Ovary (tissue), 9 donors: ENCODE data around the gene LRRC43. TPM values are rescaled to one million over a fixed set of nuclear protein-coding genes. Genes with fewer than 3 reads are reported as not detected.
A peak's percentile ranks its signal among the peaks of the same experiment; 100 is the strongest.
"Not testable (repeated sequence)": the region's sequence is repeated elsewhere in the genome, so short reads cannot be mapped to it uniquely, and the experiment has no call there.

Experiments used
- DNase-seq, 5 donors: peaks; one replicate each; pipeline ENCODE4 v3.0.0-alpha.2; 2019 to 2020
- H3K27ac ChIP-seq, 2 donors: fragments of 200-600 bp; one replicate each; pipeline versions ENCODE4 v1.5.1 to v1.8.0; 2019 to 2022
- H3K27me3 ChIP-seq: fragments of 200-600 bp; one replicate; pipeline ENCODE4 v1.8.0; 2022
- H3K36me3 ChIP-seq: fragments of 200-600 bp; sonication (generic); one replicate; pipeline ENCODE4 v1.5.1; 2019
- H3K4me1 ChIP-seq: one replicate; pipeline ENCODE4 v1.8.1; 2013; ENCODE audit warnings: mild to moderate bottlenecking, moderate library complexity; ENCODE audit not compliant: insufficient read depth
- H3K4me3 ChIP-seq: fragments of 200-600 bp; sonication (generic); one replicate; pipeline ENCODE4 v1.5.1; 2017
- H3K9me3 ChIP-seq, 2 donors: fragments of 200-600 bp in 1 of 2; sonication (generic) in 1 of 2; one replicate each; pipeline versions ENCODE4 v1.5.1 to v1.8.1; 2013 to 2019; ENCODE audit warnings: mild to moderate bottlenecking in 1 of 2, moderate library complexity in 1 of 2
- EP300 ChIP-seq: sonication (generic); formaldehyde crosslinking; IDR thresholded peaks from one replicate; pipeline ENCODE4 v1.6.1; 2017; ENCODE audit warnings: antibody characterized with exemption
- POLR2A ChIP-seq: fragments of 450-650 bp; IDR thresholded peaks from one replicate; pipeline ENCODE4 v1.6.1; 2017; ENCODE audit warnings: antibody characterized with exemption, mild to moderate bottlenecking, moderate library complexity
- WGBS, 3 donors: extraction: QIAGEN DNeasy Blood & Tissue Kit in 1 of 3; methylation state at CpG; one replicate each; pipeline versions ENCODE4 v1.1.5 to v1.1.7; 2013 to 2017; 5-methylcytosine and 5-hydroxymethylcytosine counted together
- intact Hi-C, 4 donors: fragments of 100-400 bp; cut with DNase I; formaldehyde crosslinking; loops; one replicate each; pipeline versions ENCODE4 v1.11.0 to v1.15.1; 2022 to 2023
- polyA plus RNA-seq, 2 donors: library from polyadenylated mRNA; stranded (reverse); fragments of 200-250 nt in 1 of 2; fragments of 350-450 nt in 1 of 2; fragmentation: Illumina TruSeq in 1 of 2; extraction: RNeasy Lipid Tissue Mini Kit (QIAGEN cat#74804) in 1 of 2; gene quantifications; one replicate each; pipeline ENCODE4 v1.2.3, GENCODE V29; 2013 to 2014
- total RNA-seq, 7 donors: library from RNA; depleted of rRNA in 2 of 7; stranded (reverse); fragments of >200 nt in 2 of 7; fragmentation: NEBNext Ultra II Directional in 3 of 7; extraction: Animal tissue kit (Norgen Biotek cat#: 25700) in 3 of 7; gene quantifications; one replicate each; pipeline versions ENCODE4 v1.1.0 to v1.2.4, GENCODE V29; 2016 to 2023
- TF ChIP-seq, protein P1 (sequence below), 3 donors: fragments of 450-650 bp in 2 of 3; fragments of 200-600 bp in 1 of 3; IDR thresholded peaks; one replicate each; pipeline versions ENCODE4 v1.5.1 to v1.8.0; 2016 to 2022; ENCODE audit warnings: antibody characterized with exemption in 3 of 3, mild to moderate bottlenecking in 1 of 3
- donor health status: DM: no; HTN: no; CAD: no; lungs with moderate emphysema.
- donor health status: DM: no; HTN: no; CAD: no.
- donor health status: Bipolar disorder and iron deficiency.
- donor health status: DM: yes; HTN: yes; CAD: no.
- donor health status: DM: no; HTN: no; CAD: no.
- donor health status: DM: yes; HTN: yes; CAD: no.

LRRC43 gene
- total and polyA plus RNA-seq, 9 donors = 0.47 to 12.9 (median 1.1) TPM; not detected in 1

DNA sequence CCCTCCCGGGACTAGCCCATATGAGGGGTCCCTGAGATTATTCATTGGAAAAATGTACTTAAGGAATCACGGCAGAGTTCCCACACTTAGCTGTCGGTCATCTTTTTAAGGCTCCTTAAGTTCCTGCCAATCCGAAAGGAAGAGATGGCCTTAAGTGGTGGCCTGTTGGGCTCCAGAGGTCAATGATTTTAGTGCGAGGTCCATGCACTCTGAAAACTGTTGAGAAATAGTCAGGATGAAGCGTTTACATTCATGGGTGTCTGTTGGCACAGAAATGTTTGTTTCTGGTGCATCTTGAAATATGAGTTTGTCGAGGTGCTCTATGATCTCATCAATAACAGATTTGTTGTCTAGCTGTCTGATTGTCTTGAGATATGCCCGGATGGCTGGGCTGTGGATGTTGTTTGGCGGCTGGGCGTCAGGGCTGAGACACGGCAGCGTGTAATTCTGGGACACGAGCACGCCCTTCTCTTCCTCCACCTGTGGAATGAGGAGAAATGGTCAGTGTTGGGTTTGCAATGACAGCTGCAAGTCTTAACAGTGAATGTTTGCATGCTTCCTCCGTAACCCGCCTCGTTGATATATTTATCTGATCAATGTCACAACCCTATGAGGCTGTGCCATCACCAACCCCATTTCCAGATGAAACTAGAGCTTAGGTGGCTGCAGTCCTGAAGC lies 10.5 kb upstream of the LRRC43 start:
- H3K4me1 ChIP-seq = no peaks in the 10 kb centered on the region
- no peak for DNase-seq
- no peak overlapping the region for H3K27ac ChIP-seq
- 43 to 65% (median 51%) methylated on average over 17 of the region's 17 CpGs for WGBS, 3 donors
- no peak overlapping the region for H3K4me3 ChIP-seq
- no peaks in the 10 kb centered on the region for H3K27me3 ChIP-seq
- TF ChIP-seq EP300 (no peak), POLR2A (no peak)
- TF ChIP-seq, protein P1, sequence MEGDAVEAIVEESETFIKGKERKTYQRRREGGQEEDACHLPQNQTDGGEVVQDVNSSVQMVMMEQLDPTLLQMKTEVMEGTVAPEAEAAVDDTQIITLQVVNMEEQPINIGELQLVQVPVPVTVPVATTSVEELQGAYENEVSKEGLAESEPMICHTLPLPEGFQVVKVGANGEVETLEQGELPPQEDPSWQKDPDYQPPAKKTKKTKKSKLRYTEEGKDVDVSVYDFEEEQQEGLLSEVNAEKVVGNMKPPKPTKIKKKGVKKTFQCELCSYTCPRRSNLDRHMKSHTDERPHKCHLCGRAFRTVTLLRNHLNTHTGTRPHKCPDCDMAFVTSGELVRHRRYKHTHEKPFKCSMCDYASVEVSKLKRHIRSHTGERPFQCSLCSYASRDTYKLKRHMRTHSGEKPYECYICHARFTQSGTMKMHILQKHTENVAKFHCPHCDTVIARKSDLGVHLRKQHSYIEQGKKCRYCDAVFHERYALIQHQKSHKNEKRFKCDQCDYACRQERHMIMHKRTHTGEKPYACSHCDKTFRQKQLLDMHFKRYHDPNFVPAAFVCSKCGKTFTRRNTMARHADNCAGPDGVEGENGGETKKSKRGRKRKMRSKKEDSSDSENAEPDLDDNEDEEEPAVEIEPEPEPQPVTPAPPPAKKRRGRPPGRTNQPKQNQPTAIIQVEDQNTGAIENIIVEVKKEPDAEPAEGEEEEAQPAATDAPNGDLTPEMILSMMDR (IDR thresholded peaks at IDR 0.05) = no peak
- intact Hi-C loops = no loop called here
- H3K36me3 ChIP-seq = no peaks in the 10 kb centered on the region
- H3K9me3 ChIP-seq = no peaks in the 10 kb centered on the region

DNA sequence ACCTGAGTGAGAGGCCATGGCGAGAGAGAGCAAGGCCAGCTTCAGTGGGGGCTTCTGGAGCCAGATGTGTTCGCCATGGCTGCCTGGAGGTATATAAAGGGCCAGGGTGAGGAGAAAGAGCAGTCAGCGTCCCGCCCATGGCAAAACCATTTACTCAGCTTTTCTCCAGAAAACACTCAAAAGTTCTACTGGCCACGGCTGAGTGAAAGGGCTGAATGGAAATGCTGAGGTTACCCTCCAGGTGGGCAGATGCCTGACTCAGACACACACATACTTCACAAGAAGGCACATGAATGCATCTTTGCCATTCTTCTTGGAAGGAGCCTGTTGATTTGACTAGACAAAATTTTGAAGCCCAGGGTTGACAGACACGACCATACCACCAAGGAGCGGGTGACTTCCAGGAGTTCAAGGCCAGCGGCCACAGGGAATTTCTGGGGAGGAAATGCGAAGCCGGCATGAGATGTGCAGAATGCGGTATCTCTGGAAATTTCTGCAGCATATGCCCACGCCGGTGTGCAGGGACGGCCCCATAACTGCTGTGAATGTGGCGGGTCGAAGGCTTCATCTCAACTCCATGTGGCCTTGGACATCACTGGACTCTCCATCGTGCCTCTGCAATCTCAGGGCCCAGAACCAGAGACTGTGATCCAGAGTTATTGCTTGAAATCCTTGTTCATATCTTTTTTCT lies 8.6 kb upstream of the LRRC43 start, which contains the start of gene IL31:
Gene IL31, minus strand, starts transcription at position 67 of the 691 bp plus-strand sequence. Its CDS starts 49 bp downstream, at position 18.
- Histone ChIP-seq H3K36me3 (no peaks in the 10 kb centered on the region), H3K27me3 (no peaks in the 10 kb centered on the region), H3K9me3 (no peaks in the 10 kb centered on the region), H3K4me3 (no peak within 1 kb of the TSS), H3K4me1 (no peaks in the 10 kb centered on the region), H3K27ac (no peak within 1 kb of the TSS)
- WGBS, 3 donors = 80 to 84% (median 80%) methylated on average over 17 of the region's 17 CpGs
- DNase-seq = no peak
- intact Hi-C loops = no loop called here
- TF ChIP-seq POLR2A = no peak
- TF ChIP-seq, protein P1 (IDR thresholded peaks at IDR 0.05) = no peak
- TF ChIP-seq EP300 = no peak

DNA sequence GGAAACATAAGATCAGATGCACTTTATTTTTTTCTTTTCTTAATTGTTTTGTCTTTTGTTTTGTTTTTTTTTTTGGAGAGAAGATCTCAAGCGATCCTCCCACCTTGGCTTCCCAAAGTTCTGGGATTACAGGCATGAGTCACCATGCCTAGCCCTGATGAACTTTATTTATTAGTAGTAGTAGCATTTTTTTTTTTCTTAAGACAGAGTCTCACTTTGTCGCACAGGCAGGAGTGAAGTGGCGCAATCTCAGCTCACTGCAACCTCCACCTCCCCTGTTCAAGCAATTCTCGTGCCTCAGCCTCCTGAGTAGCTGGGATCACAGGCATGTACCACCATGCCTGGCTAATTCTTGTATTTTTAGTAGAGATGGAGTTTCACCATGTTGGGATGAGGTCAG lies 6.5 kb upstream of the LRRC43 start:
- H3K4me3 ChIP-seq, intact Hi-C loops, H3K27ac ChIP-seq, DNase-seq, H3K9me3 ChIP-seq, H3K27me3 ChIP-seq, H3K4me1 ChIP-seq, H3K36me3 ChIP-seq: not testable (repeated sequence)
- 72 to 77% (median 72%) methylated on average over 4 of the region's 4 CpGs for WGBS, 3 donors

DNA sequence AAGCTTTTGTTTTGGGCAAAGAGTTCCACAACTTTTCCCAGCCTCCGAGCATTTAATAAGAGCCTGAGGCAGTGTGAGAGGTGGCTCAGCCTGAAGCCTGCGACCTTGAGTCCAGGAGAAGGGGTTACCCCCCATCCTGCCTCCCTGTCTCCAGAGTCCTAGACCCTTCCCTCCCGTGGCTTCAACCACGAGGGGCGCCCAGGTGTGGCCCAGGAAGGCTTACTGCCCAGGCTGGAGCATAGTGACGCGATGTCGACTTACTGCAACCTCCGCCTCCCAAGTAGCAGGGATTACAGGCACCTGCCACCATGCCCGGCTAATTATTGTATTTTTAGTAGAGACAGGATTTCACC lies 641 bp downstream of the LRRC43 start:
- Histone ChIP-seq H3K36me3 (no peaks in the 10 kb centered on the region), H3K27me3 (no peaks in the 10 kb centered on the region), H3K4me1 (no peaks in the 10 kb centered on the region), H3K27ac (no peak overlapping the region), H3K4me3 (peak overlapping the region; percentile 27), H3K9me3 (no peaks in the 10 kb centered on the region)
- DNase-seq = no peak
- TF ChIP-seq, protein P1 (IDR thresholded peaks at IDR 0.05) = no peak
- TF ChIP-seq EP300 (no peak), POLR2A (no peak)
- intact Hi-C loops = no loop called here
- 62 to 72% (median 63%) methylated on average over 10 of the region's 10 CpGs for WGBS, 3 donors

DNA sequence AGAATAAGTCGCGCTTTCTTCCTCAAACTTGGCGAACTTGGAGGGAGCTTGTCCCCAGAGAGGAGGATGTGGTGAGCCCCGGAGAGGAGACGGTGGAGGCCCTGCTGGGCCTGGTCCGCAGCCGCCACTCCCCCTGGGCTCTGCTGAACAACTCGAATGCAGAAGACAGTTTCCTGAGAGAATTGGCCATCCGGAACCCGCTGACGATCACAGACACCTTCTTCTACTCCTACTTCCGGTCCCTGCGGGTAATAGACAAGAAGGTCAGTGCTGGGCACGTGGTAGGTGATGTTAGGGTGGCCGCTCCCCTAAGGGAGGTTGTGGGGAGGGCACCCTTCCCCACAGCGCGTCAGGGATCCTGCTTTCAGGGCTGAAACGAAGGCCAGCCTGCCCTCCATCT lies 1.6 kb downstream of the LRRC43 start:
- H3K27ac ChIP-seq = no peak overlapping the region
- TF ChIP-seq EP300 (no peak), POLR2A (no peak)
- TF ChIP-seq, protein P1 (IDR thresholded peaks at IDR 0.05) = no peak
- H3K36me3 ChIP-seq = no peaks in the 10 kb centered on the region
- DNase-seq = no peak
- H3K27me3 ChIP-seq = no peaks in the 10 kb centered on the region
- no peaks in the 10 kb centered on the region for H3K4me1 ChIP-seq
- intact Hi-C loops = no loop called here
- no peaks in the 10 kb centered on the region for H3K9me3 ChIP-seq
- 89 to 91% (median 90%) methylated on average over 18 of the region's 18 CpGs for WGBS, 3 donors
- H3K4me3 ChIP-seq = no peak overlapping the region
